AG09319 (cell line): ENCODE data around the gene SLC39A2.
"Not testable (repeated sequence)": the region's sequence is repeated elsewhere in the genome, so short reads cannot be mapped to it uniquely, and the experiment has no call there.

Experiments
- DNase-seq: peaks from one replicate; pipeline ENCODE4 v3.0.0-alpha.2; 2010; ENCODE audit warnings: low read depth; ENCODE audit errors: extremely low read depth
- TF ChIP-seq, protein P1 (sequence below): IDR thresholded peaks from 2 replicates; pipeline ENCODE4 v1.5.1; 2011; ENCODE audit warnings: low read depth, mild to moderate bottlenecking, inconsistent platforms, low read length, moderate library complexity

Gene SLC39A2

DNA sequence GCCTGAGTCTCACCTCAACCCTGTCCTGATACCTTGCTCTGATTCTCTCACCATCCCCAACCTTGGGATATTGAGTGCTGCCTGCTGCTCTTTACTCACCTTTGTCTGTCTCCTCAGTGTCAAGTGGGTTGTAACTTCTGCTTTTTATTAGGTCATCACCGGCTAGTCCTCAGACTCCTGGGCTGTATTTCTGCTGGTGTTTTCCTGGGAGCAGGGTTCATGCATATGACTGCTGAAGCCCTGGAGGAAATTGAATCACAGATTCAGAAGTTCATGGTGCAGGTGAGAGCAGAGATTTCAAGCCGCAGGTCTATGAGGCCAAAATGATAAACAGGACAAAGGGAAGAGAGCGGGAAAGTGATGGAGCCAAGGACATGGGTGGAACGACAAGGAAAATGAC lies 498 bp downstream of the SLC39A2 start:
- TF ChIP-seq, protein P1, sequence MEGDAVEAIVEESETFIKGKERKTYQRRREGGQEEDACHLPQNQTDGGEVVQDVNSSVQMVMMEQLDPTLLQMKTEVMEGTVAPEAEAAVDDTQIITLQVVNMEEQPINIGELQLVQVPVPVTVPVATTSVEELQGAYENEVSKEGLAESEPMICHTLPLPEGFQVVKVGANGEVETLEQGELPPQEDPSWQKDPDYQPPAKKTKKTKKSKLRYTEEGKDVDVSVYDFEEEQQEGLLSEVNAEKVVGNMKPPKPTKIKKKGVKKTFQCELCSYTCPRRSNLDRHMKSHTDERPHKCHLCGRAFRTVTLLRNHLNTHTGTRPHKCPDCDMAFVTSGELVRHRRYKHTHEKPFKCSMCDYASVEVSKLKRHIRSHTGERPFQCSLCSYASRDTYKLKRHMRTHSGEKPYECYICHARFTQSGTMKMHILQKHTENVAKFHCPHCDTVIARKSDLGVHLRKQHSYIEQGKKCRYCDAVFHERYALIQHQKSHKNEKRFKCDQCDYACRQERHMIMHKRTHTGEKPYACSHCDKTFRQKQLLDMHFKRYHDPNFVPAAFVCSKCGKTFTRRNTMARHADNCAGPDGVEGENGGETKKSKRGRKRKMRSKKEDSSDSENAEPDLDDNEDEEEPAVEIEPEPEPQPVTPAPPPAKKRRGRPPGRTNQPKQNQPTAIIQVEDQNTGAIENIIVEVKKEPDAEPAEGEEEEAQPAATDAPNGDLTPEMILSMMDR, result no peak
- DNase-seq, result no peak

GRCh38 chr14:21001218-21001617 lies 2.1 kb downstream of the SLC39A2 start:
- TF ChIP-seq, protein P1, result no peak

DNA sequence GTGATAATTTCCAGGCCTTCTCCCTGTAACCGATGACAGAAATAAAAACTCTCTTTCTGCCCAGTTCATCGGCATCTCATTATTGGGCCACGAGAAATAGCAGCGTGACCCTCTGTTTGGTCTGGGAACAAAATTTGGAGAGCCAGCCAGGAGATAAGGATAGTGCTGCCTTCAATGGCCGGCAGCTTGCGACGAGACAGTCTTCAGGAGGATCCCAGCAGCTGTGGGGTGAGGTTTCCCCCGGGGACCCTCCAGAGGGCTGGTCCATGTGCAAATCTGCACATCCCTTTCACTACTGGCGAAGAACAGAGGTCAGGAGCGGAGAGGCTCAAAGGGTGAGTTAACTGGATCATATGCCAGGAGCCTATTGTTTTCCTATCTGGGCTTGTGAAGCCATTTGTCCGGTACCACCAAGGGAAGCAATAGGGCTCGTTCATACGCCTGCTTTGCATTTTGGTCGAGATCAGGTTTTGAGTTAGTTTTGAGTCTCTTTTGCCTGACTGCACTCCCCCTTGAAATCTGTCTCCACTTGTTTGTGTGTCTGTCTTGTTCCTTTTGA lies 4.8 kb downstream of the SLC39A2 start:
- DNase-seq, result no peak
- TF ChIP-seq, protein P1, result no peak

More at GRCh38 chr14:21001218-21001617, 2.1 kb downstream of the SLC39A2 start:
- DNase-seq, result no peak

DNA sequence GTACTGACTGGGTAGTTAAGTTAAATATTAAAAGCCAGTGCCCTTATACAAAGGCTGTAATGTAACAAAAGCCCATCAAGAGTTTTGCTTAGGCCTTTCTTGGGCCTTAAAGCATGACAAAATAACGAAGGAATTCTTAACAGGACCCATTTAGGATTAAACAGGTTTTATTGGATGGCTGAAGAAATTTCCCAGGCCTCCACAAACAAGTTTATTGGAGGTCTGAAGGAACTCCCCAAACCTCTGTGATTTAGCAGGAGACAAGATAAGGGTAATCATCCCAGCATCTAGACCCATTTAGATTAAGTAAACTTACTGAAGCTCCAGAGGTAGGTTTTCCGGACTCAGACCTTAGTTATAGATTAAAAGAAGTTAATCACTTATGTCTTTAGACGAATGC lies 10.6 kb downstream of the SLC39A2 start:
- DNase-seq, result not testable (repeated sequence)

- DNase-seq, result no peak
- TF ChIP-seq, protein P1, result no peak
These were observed 12.0 kb downstream of the SLC39A2 start for GRCh38 chr14:21011136-21011535.

- TF ChIP-seq, protein P1, result peak; percentile 88
- peak; percentile 66 for DNase-seq
These were observed 15.7 kb downstream of the SLC39A2 start for GRCh38 chr14:21014761-21015190.

GRCh38 chr14:21015312-21015711 lies 16.2 kb downstream of the SLC39A2 start:
- no peak for DNase-seq
- TF ChIP-seq, protein P1, result no peak
